ENCODE measurements around the gene MEIS1. TPM values are rescaled to one million over a fixed set of nuclear protein-coding genes. Genes with fewer than 3 reads are reported as not detected.

Gene MEIS1
- total and polyA plus RNA-seq, 2 of the 8 experiments (the other 6 are each of a cell fraction or from before 2014, with no cell fraction given), result 0.17 to 1.2 TPM

DNA sequence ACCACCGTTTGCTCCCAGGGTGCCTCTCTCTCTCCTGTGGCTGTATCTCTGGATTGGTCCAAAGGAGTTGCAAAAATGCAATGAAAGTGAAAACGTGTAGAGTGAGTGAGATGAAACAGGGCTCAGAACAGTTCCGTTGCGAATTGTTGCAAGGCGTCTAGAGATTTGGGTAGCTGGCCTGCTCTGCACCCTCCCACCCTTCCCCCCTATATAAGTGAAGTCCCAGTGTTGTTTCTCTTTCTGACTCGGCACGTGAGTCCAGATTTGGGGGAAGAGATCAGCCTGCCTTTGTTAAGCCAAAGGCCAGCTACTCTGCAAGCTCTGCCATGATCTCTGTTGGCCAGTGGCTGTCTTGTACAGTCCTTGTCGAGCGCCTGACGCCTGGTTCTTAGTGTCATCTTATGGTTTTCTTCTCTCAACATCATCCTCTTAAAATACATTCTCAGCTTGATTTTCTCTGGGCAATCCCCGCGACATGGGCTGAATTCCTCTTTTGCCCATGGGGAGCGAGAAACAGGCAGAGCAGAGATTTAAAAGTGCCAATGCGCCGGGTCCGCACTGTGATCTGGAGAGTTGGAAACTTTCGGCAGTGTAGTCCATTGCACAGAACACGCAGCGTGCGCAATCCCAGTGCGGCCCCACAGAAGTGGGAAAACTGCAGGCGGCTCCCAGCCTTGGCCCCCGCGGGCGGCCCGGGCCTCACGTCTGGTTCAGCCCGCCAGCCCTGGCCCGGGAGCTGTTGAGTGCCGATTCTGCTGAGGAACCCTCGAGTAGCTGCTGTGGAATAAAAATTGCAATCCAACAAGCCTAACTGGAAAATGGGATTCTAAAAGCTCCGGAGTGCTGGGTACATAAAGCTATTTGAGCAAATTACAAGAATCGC, 9.3 kb downstream of the MEIS1 start (continued):
- TF ChIP-seq TEAD4 (IDR thresholded peaks at IDR 0.05; ENCODE audit: low read depth, low read length) (no peak), HDAC2 (IDR thresholded peaks at IDR 0.05; ENCODE audit: borderline replicate concordance in 1 of 2, low read depth in 2 of 2, low read length in 2 of 2) (no peak), CEBPB (IDR thresholded peaks at IDR 0.05; ENCODE audit: low read depth, low read length) (no peak)

Data from H1 (cell line).